Ovary (tissue), 3 donors: Measurements from ENCODE around the gene DNMT1.

Experiments
- POLR2A ChIP-seq: fragments of 450-650 bp; IDR thresholded peaks from one replicate; pipeline ENCODE4 v1.6.1; 2017; ENCODE audit warnings: antibody characterized with exemption, mild to moderate bottlenecking, moderate library complexity
- TF ChIP-seq, protein P1 (sequence below), 3 donors: fragments of 450-650 bp in 2 of 3; fragments of 200-600 bp in 1 of 3; IDR thresholded peaks; one replicate each; pipeline versions ENCODE4 v1.5.1 to v1.8.0; 2016 to 2022; ENCODE audit warnings: antibody characterized with exemption in 3 of 3, mild to moderate bottlenecking in 1 of 3
- donor health status: DM: no; HTN: no; CAD: no.

GRCh38 chr19:10116866-10117616, 77.7 kb downstream of the DNMT1 start:
- TF ChIP-seq, protein P1, sequence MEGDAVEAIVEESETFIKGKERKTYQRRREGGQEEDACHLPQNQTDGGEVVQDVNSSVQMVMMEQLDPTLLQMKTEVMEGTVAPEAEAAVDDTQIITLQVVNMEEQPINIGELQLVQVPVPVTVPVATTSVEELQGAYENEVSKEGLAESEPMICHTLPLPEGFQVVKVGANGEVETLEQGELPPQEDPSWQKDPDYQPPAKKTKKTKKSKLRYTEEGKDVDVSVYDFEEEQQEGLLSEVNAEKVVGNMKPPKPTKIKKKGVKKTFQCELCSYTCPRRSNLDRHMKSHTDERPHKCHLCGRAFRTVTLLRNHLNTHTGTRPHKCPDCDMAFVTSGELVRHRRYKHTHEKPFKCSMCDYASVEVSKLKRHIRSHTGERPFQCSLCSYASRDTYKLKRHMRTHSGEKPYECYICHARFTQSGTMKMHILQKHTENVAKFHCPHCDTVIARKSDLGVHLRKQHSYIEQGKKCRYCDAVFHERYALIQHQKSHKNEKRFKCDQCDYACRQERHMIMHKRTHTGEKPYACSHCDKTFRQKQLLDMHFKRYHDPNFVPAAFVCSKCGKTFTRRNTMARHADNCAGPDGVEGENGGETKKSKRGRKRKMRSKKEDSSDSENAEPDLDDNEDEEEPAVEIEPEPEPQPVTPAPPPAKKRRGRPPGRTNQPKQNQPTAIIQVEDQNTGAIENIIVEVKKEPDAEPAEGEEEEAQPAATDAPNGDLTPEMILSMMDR (IDR thresholded peaks at IDR 0.05), result no peak
- TF ChIP-seq POLR2A, result no peak
